Memory B cell (primary cell): ENCODE data around the gene SEMA4F.

Experiments
- ATAC-seq: fragments of 150-1000 bp; cut with Tn5 transposase; 2 replicates; pipeline ENCODE4 v1.10.0; 2021; ENCODE audit warnings: low read depth, mild to moderate bottlenecking, moderate library complexity
- DNase-seq, 2 donors: peaks; one replicate each; pipeline ENCODE4 v3.0.0; 2022; ENCODE audit warnings: low spot score in 2 of 2
- H3K27ac Mint-ChIP-seq: one replicate; pipeline ENCODE4 v1.8.0; 2022; ENCODE audit warnings: mild to moderate bottlenecking, moderate library complexity, mixed read lengths
- H3K27me3 Mint-ChIP-seq: one replicate; pipeline ENCODE4 v1.8.0; 2022; ENCODE audit warnings: mixed read lengths
- H3K36me3 Mint-ChIP-seq: one replicate; pipeline ENCODE4 v1.8.0; 2022; ENCODE audit warnings: mild to moderate bottlenecking, mixed read lengths
- H3K4me1 Mint-ChIP-seq: one replicate; pipeline ENCODE4 v1.8.0; 2022; ENCODE audit warnings: mixed read lengths
- H3K4me3 Mint-ChIP-seq: one replicate; pipeline ENCODE4 v1.8.0; 2022; ENCODE audit warnings: mild to moderate bottlenecking, moderate library complexity, mixed read lengths
- H3K9me3 Mint-ChIP-seq: one replicate; pipeline ENCODE4 v1.8.0; 2022; ENCODE audit warnings: mixed read lengths

The SEMA4F gene

DNA sequence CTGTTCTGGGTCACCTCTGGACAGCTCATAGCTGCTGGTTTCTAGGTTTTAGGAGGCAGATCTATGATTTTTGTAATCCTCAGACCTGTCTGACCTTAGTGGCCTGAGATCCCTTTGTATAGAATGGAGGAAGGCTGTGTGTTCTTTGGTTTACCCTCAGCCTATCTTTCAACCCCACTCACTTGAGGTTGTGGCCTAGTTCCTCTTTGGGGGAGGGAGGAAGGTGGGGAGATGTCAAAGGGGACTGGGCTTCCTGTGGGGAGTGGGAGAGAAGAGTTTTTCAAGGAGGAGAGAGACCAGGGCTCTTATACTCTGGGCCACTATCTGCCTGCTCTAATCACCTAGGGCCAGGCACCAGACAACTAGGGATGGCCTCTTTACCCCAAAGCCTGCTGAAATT, 28.5 kb downstream of the SEMA4F start:
- DNase-seq (no peak), ATAC-seq (no peak)
- Mint-ChIP-seq H3K9me3 (no peaks in the 10 kb centered on the region), H3K27ac (no peak overlapping the region), H3K4me1 (no peaks in the 10 kb centered on the region), H3K27me3 (no peaks in the 10 kb centered on the region), H3K36me3 (peaks cover 15% of the 10 kb centered on the region), H3K4me3 (no peak overlapping the region)

- DNase-seq (no peak), ATAC-seq (no peak)
- H3K4me1 Mint-ChIP-seq: peaks cover 2% of the 10 kb centered on the region
- no peaks in the 10 kb centered on the region for H3K9me3 Mint-ChIP-seq
- no peak overlapping the region for H3K4me3 Mint-ChIP-seq
- H3K27ac Mint-ChIP-seq: no peak overlapping the region
- peaks cover 8% of the 10 kb centered on the region for H3K36me3 Mint-ChIP-seq
- H3K27me3 Mint-ChIP-seq: no peaks in the 10 kb centered on the region
Observed at GRCh38 chr2:74685408-74685807, 31.4 kb downstream of the SEMA4F start.

DNA sequence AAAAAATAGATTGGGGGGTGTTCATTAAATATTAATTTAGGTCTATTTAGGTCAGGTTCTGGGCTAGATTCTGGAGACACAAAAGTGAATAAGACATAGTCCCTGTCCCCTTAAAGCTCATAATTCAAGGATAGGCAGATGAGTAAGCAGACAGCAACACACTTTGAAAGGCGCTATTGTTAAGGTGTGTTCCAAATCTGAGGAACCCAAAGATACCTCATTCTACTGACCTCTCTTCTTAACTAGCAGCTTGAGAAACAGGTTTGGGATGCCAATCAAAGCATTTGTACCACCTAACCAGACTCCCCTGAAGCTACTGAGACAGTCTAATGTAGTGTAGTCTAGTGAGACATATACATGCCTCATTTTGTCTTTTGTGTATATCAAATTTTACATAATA, 34.8 kb downstream of the SEMA4F start:
- H3K36me3 Mint-ChIP-seq: peaks cover 3% of the 10 kb centered on the region
- no peak for DNase-seq
- no peak overlapping the region for H3K4me3 Mint-ChIP-seq
- H3K9me3 Mint-ChIP-seq: no peaks in the 10 kb centered on the region
- H3K27ac Mint-ChIP-seq: no peak overlapping the region
- H3K4me1 Mint-ChIP-seq: peaks cover 4% of the 10 kb centered on the region
- no peak for ATAC-seq
- H3K27me3 Mint-ChIP-seq: peaks cover 3% of the 10 kb centered on the region

- H3K9me3 Mint-ChIP-seq: no peaks in the 10 kb centered on the region
- DNase-seq: no peak
- no peak overlapping the region for H3K27ac Mint-ChIP-seq
- H3K4me3 Mint-ChIP-seq: no peak overlapping the region
- H3K36me3 Mint-ChIP-seq: peaks cover 3% of the 10 kb centered on the region
- no peak for ATAC-seq
- peaks cover 4% of the 10 kb centered on the region for H3K4me1 Mint-ChIP-seq
- peaks cover 3% of the 10 kb centered on the region for H3K27me3 Mint-ChIP-seq
Observed at GRCh38 chr2:74689671-74690070, 35.6 kb downstream of the SEMA4F start.

GRCh38 chr2:74690571-74690970, 36.5 kb downstream of the SEMA4F start:
- no peak overlapping the region for H3K4me3 Mint-ChIP-seq
- peaks cover 4% of the 10 kb centered on the region for H3K4me1 Mint-ChIP-seq
- DNase-seq: peak in 1 of 2 donors; percentile 48
- peaks cover 5% of the 10 kb centered on the region for H3K27me3 Mint-ChIP-seq
- peaks cover 3% of the 10 kb centered on the region for H3K36me3 Mint-ChIP-seq
- ATAC-seq: peak; percentile 76
- no peaks in the 10 kb centered on the region for H3K9me3 Mint-ChIP-seq
- no peak overlapping the region for H3K27ac Mint-ChIP-seq

DNA sequence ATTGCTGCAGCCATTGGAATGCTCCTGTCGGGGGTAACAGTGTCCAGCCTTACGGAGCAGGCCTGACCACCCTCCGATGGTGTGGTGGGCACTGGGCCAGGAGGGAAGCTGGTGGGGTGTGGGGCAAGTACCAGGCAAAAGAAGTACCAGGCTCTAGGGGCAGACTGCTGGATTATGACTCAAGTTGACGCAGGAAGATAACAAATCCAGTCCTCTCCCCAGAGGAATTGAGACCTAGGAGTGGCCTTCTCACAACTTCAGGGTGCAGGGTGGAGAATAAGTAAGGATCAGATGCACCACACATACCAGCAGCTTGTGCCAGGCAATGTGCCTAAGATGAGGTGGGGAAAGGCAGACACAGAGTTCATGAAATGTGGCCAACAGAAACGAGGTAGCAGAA, 37.9 kb downstream of the SEMA4F start:
- no peak for DNase-seq
- ATAC-seq: no peak
- H3K36me3 Mint-ChIP-seq: no peaks in the 10 kb centered on the region
- H3K4me3 Mint-ChIP-seq: no peak overlapping the region
- no peak overlapping the region for H3K27ac Mint-ChIP-seq
- H3K9me3 Mint-ChIP-seq: no peaks in the 10 kb centered on the region
- H3K27me3 Mint-ChIP-seq: peaks cover 5% of the 10 kb centered on the region
- H3K4me1 Mint-ChIP-seq: peaks cover 4% of the 10 kb centered on the region

- Mint-ChIP-seq H3K36me3 (peaks cover 2% of the 10 kb centered on the region), H3K27me3 (peaks cover 5% of the 10 kb centered on the region), H3K9me3 (no peaks in the 10 kb centered on the region), H3K4me3 (no peak overlapping the region), H3K4me1 (peaks cover 4% of the 10 kb centered on the region), H3K27ac (no peak overlapping the region)
- DNase-seq (no peak), ATAC-seq (no peak)
Observed at GRCh38 chr2:74693213-74693612, 39.2 kb downstream of the SEMA4F start.

- H3K4me1 Mint-ChIP-seq: peaks cover 4% of the 10 kb centered on the region
- peaks cover 5% of the 10 kb centered on the region for H3K27me3 Mint-ChIP-seq
- ATAC-seq (no peak), DNase-seq (no peak)
- no peaks in the 10 kb centered on the region for H3K9me3 Mint-ChIP-seq
- H3K36me3 Mint-ChIP-seq: peaks cover 2% of the 10 kb centered on the region
- H3K27ac Mint-ChIP-seq: no peak overlapping the region
- no peak overlapping the region for H3K4me3 Mint-ChIP-seq
Observed at GRCh38 chr2:74693668-74694067, 39.6 kb downstream of the SEMA4F start.

- Mint-ChIP-seq H3K4me3 (no peak overlapping the region), H3K27ac (no peak overlapping the region), H3K27me3 (peaks cover 5% of the 10 kb centered on the region), H3K9me3 (no peaks in the 10 kb centered on the region), H3K36me3 (peaks cover 2% of the 10 kb centered on the region), H3K4me1 (peaks cover 4% of the 10 kb centered on the region)
- no peak for DNase-seq
- no peak for ATAC-seq
Observed at GRCh38 chr2:74694281-74694680, 40.2 kb downstream of the SEMA4F start.

DNA sequence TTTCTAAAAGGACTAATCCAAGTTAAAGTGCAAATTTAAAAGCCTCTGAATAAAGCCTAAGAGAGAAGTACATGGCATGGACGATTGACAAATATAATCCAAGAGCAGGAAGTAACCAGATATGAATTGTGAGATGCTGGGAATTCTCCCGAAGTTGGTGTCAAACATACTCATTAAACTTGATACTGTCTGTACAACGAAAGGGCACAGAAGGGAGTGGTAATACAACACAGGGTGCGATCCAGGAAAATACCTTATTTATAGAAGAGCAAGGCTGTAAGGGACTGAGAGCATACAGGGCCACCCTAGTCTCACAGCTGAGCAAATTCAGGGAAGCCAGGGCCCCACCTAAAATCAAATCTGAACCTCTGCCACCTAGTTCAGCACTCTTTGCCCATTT, 41.6 kb downstream of the SEMA4F start:
- Mint-ChIP-seq H3K27ac (no peak overlapping the region), H3K36me3 (peaks cover 4% of the 10 kb centered on the region), H3K27me3 (peaks cover 5% of the 10 kb centered on the region), H3K4me1 (peaks cover 13% of the 10 kb centered on the region), H3K4me3 (no peak overlapping the region), H3K9me3 (no peaks in the 10 kb centered on the region)
- ATAC-seq (no peak), DNase-seq (no peak)

DNA sequence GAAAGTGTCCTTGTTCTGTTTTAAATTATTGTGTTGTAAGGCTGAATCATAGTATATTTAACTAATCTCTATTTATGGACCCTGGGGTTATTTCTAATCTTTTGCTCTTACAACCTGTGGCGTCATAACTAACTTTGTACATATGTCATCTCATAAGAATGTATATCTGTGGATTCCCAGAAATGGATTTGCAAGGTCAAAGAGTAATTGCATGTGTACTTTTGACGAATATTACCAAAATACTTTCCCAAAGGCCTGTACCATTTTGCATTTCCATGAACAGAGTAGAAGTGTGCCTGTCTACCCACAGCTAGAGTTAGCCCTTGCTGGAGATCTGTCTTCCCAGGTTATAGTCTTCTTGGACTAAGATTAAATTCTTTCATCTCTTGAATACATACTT, 42.8 kb downstream of the SEMA4F start:
- no peaks in the 10 kb centered on the region for H3K9me3 Mint-ChIP-seq
- no peak for DNase-seq
- no peak for ATAC-seq
- H3K4me1 Mint-ChIP-seq: peaks cover 11% of the 10 kb centered on the region
- peaks cover 4% of the 10 kb centered on the region for H3K36me3 Mint-ChIP-seq
- H3K27ac Mint-ChIP-seq: no peak overlapping the region
- no peak overlapping the region for H3K4me3 Mint-ChIP-seq
- H3K27me3 Mint-ChIP-seq: peaks cover 5% of the 10 kb centered on the region

- H3K4me1 Mint-ChIP-seq: peaks cover 11% of the 10 kb centered on the region
- no peaks in the 10 kb centered on the region for H3K9me3 Mint-ChIP-seq
- H3K27me3 Mint-ChIP-seq: no peaks in the 10 kb centered on the region
- ATAC-seq (no peak), DNase-seq (no peak)
- no peak overlapping the region for H3K27ac Mint-ChIP-seq
- H3K4me3 Mint-ChIP-seq: no peak overlapping the region
- H3K36me3 Mint-ChIP-seq: peaks cover 11% of the 10 kb centered on the region
Observed at GRCh38 chr2:74700643-74701372, 46.8 kb downstream of the SEMA4F start.

- DNase-seq (no peak), ATAC-seq (no peak)
- Mint-ChIP-seq H3K36me3 (peaks cover 11% of the 10 kb centered on the region), H3K4me3 (no peak overlapping the region), H3K9me3 (no peaks in the 10 kb centered on the region), H3K4me1 (peaks cover 11% of the 10 kb centered on the region), H3K27ac (no peak overlapping the region), H3K27me3 (no peaks in the 10 kb centered on the region)
Observed at GRCh38 chr2:74702001-74702715, 48.1 kb downstream of the SEMA4F start.

DNA sequence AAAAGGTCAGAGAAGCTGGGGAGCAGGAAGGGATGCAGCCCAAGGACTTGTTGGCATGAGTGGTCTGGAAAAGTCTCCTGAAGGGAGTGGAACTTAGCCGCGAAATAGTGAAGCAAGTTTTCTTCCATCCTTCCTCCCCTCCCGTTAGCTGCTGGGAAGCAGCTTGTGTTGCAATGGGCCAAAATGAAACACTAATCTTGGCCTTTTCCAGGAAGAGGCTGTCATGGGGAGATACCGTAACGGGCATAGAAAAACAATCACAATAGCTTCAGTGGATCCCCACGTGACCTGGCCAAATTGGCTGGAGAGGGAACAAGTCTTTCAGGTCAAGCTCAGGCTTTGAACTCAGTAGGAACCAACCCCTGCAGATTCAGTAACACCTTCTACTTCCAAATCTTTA, 49.3 kb downstream of the SEMA4F start:
- no peak overlapping the region for H3K4me3 Mint-ChIP-seq
- H3K9me3 Mint-ChIP-seq: no peaks in the 10 kb centered on the region
- DNase-seq (no peak), ATAC-seq (no peak)
- no peaks in the 10 kb centered on the region for H3K27me3 Mint-ChIP-seq
- peaks cover 11% of the 10 kb centered on the region for H3K4me1 Mint-ChIP-seq
- no peak overlapping the region for H3K27ac Mint-ChIP-seq
- peaks cover 13% of the 10 kb centered on the region for H3K36me3 Mint-ChIP-seq

- Mint-ChIP-seq H3K4me3 (no peak overlapping the region), H3K27ac (no peak overlapping the region), H3K9me3 (no peaks in the 10 kb centered on the region), H3K36me3 (peaks cover 13% of the 10 kb centered on the region), H3K27me3 (no peaks in the 10 kb centered on the region), H3K4me1 (peaks cover 11% of the 10 kb centered on the region)
- DNase-seq (no peak), ATAC-seq (no peak)
Observed at GRCh38 chr2:74704216-74704615, 50.2 kb downstream of the SEMA4F start.
